Fibroblast of lung (primary cell): ENCODE measurements around the gene LRR1.

Experiments
- EZH2 ChIP-seq: IDR thresholded peaks from 2 replicates; pipeline ENCODE4 v1.5.1; 2012; ENCODE audit warnings: low read length, control low read depth, mild to moderate bottlenecking; ENCODE audit errors: missing control alignments
- TF ChIP-seq, protein P1 (sequence below), 2 donors: IDR thresholded peaks in 1 of 2; conservative IDR thresholded peaks in 1 of 2; 1 replicate in 1 of 2; 2 replicates in 1 of 2; pipeline ENCODE4 v1.5.1; 2011 to 2012; ENCODE audit warnings: low read length in 2 of 2, control low read depth in 1 of 2, inconsistent platforms in 1 of 2, low read depth in 1 of 2, mild to moderate bottlenecking in 1 of 2

DNA sequence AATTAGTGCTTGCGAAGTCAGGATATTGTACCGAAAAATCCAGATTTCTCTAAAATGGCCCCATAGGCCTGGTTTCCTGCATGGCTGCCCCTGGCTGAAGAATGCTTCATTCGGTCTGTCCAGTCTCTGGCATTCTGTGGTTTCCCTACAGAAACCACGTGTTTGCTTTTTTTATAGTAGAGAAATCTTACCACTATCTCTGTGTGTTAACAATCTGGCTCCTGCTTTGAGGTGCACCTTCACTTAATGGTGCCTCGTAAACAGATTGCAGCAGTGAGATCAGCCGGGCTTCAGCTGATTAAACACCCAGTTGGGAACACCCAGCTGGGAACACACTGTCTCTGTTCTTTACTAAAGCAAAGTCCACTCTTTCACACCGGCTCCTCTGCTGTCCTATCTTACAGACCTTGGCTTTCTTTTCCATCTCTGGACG is 43.0 kb downstream of the LRR1 start:
- TF ChIP-seq EZH2, result no peak
- TF ChIP-seq, protein P1, sequence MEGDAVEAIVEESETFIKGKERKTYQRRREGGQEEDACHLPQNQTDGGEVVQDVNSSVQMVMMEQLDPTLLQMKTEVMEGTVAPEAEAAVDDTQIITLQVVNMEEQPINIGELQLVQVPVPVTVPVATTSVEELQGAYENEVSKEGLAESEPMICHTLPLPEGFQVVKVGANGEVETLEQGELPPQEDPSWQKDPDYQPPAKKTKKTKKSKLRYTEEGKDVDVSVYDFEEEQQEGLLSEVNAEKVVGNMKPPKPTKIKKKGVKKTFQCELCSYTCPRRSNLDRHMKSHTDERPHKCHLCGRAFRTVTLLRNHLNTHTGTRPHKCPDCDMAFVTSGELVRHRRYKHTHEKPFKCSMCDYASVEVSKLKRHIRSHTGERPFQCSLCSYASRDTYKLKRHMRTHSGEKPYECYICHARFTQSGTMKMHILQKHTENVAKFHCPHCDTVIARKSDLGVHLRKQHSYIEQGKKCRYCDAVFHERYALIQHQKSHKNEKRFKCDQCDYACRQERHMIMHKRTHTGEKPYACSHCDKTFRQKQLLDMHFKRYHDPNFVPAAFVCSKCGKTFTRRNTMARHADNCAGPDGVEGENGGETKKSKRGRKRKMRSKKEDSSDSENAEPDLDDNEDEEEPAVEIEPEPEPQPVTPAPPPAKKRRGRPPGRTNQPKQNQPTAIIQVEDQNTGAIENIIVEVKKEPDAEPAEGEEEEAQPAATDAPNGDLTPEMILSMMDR (conservative IDR thresholded peaks at IDR 0.05 in 1 of 2, IDR thresholded peaks at IDR 0.05 in 1 of 2; ENCODE audit: low read depth in 1 of 2, low read length in 2 of 2), result no peak
